SH-SY5Y (cell line): Measurements from ENCODE around the gene SLC8A1.
A peak's percentile ranks its signal among the peaks of the same experiment; 100 is the strongest.

Experiments used
- GATA2 ChIP-seq: IDR thresholded peaks from 2 replicates; pipeline ENCODE4 v1.6.1; 2011; ENCODE audit warnings: mild to moderate bottlenecking, low read depth, low read length
- GATA3 ChIP-seq: IDR thresholded peaks from 2 replicates; pipeline ENCODE4 v1.6.1; 2011; ENCODE audit warnings: low read depth, mild to moderate bottlenecking, low read length, moderate library complexity

- TF ChIP-seq GATA2: peak; percentile 80; the same call in 1 of the 2 replicates
- TF ChIP-seq GATA3: peak; percentile 58
These were observed 254.8 kb downstream of the SLC8A1 start for GRCh38 chr2:40197121-40197520.
